GM12875 (cell line): ENCODE measurements around the gene THAP11.

ENCODE experiments used
- H3K4me3 ChIP-seq: one replicate; pipeline ENCODE4 v1.5.1; 2011; ENCODE audit warnings: low read depth, low read length, control low read depth
- TF ChIP-seq, protein P1 (sequence below): IDR thresholded peaks from 2 replicates; pipeline ENCODE4 v1.5.1; 2011; ENCODE audit warnings: low read depth, mild to moderate bottlenecking, control low read depth, inconsistent platforms, low read length, moderate library complexity, borderline replicate concordance; ENCODE audit not compliant: insufficient read depth

Gene THAP11

GRCh38 chr16:67892375-67892774 is 50.3 kb downstream of the THAP11 start:
- TF ChIP-seq, protein P1, sequence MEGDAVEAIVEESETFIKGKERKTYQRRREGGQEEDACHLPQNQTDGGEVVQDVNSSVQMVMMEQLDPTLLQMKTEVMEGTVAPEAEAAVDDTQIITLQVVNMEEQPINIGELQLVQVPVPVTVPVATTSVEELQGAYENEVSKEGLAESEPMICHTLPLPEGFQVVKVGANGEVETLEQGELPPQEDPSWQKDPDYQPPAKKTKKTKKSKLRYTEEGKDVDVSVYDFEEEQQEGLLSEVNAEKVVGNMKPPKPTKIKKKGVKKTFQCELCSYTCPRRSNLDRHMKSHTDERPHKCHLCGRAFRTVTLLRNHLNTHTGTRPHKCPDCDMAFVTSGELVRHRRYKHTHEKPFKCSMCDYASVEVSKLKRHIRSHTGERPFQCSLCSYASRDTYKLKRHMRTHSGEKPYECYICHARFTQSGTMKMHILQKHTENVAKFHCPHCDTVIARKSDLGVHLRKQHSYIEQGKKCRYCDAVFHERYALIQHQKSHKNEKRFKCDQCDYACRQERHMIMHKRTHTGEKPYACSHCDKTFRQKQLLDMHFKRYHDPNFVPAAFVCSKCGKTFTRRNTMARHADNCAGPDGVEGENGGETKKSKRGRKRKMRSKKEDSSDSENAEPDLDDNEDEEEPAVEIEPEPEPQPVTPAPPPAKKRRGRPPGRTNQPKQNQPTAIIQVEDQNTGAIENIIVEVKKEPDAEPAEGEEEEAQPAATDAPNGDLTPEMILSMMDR, result no peak
- peak overlapping the region; percentile 30 for H3K4me3 ChIP-seq

GRCh38 chr16:67892899-67893742 is 51.0 kb downstream of the THAP11 start, which contains the start of gene PSKH1:
Gene PSKH1, plus strand, starts transcription at chr16:67893254. Its CDS starts 15,496 bp downstream, at chr16:67908750.
- TF ChIP-seq, protein P1, result no peak

More at GRCh38 chr16:67892899-67893742, 51.0 kb downstream of the THAP11 start, which contains the start of gene PSKH1:
- H3K4me3 ChIP-seq, result peak within 1 kb of the TSS; percentile 93
